Loucy (cell line): ENCODE results near the gene ARHGEF17.

Experiments used
- H2AFZ ChIP-seq: fragments of 200-600 bp; sonication (generic); 2 replicates; pipeline ENCODE4 v1.6.0; 2016; ENCODE audit warnings: antibody characterized with exemption, mild to moderate bottlenecking, low read length, moderate library complexity
- H3F3A ChIP-seq: fragments of 200-600 bp; 2 replicates; pipeline ENCODE4 v1.6.0; 2016; ENCODE audit warnings: antibody characterized with exemption, low read depth, mild to moderate bottlenecking
- H3K27me3 ChIP-seq: fragments of 200-600 bp; sonication (generic); 2 replicates; pipeline ENCODE4 v1.6.1; 2014; ENCODE audit warnings: low read length, mild to moderate bottlenecking; ENCODE audit not compliant: insufficient read depth, poor library complexity, severe bottlenecking
- H3K36me3 ChIP-seq: fragments of 200-600 bp; sonication (generic); 2 replicates; pipeline ENCODE4 v1.6.1; 2016; ENCODE audit warnings: low read length; ENCODE audit not compliant: insufficient read depth
- H3K4me1 ChIP-seq: fragments of 200-600 bp; sonication (generic); 2 replicates; pipeline ENCODE4 v1.5.1; 2014; ENCODE audit warnings: low read length, mild to moderate bottlenecking; ENCODE audit not compliant: insufficient read depth, poor library complexity, severe bottlenecking
- H3K4me2 ChIP-seq: fragments of 200-600 bp; sonication (generic); 2 replicates; pipeline ENCODE4 v1.6.0; 2014; ENCODE audit warnings: antibody characterized with exemption, low read length, low read depth, mild to moderate bottlenecking; ENCODE audit not compliant: poor library complexity, severe bottlenecking
- H3K4me3 ChIP-seq: fragments of 200-600 bp; sonication (generic); 2 replicates; pipeline ENCODE4 v1.5.1; 2014; ENCODE audit warnings: low read length, mild to moderate bottlenecking, mixed read lengths; ENCODE audit not compliant: poor library complexity, severe bottlenecking
- H3K79me2 ChIP-seq: fragments of 200-600 bp; sonication (generic); 2 replicates; pipeline ENCODE4 v1.6.1; 2014; ENCODE audit warnings: low read length; ENCODE audit not compliant: insufficient read depth
- H3K9ac ChIP-seq: fragments of 200-600 bp; sonication (generic); 2 replicates; pipeline ENCODE4 v1.6.0; 2014; ENCODE audit warnings: mild to moderate bottlenecking, low read depth, low read length, moderate library complexity; ENCODE audit not compliant: poor library complexity, severe bottlenecking
- H3K9me2 ChIP-seq: fragments of 200-600 bp; sonication (generic); replicated peaks from 2 replicates; pipeline ENCODE4 v1.6.1; 2016; ENCODE audit warnings: low read depth, low read length, mixed read lengths
- H3K9me3 ChIP-seq: fragments of 200-600 bp; sonication (generic); 2 replicates; pipeline ENCODE4 v1.6.1; 2014; ENCODE audit warnings: mild to moderate bottlenecking, antibody characterized with exemption, low read length, low read depth; ENCODE audit not compliant: insufficient read depth
- H4K20me1 ChIP-seq: fragments of 200-600 bp; sonication (generic); 2 replicates; pipeline ENCODE4 v1.6.0; 2014; ENCODE audit warnings: antibody characterized with exemption, low read length, mild to moderate bottlenecking; ENCODE audit not compliant: insufficient read depth, poor library complexity, severe bottlenecking
- CTCF ChIP-seq: fragments of 200-600 bp; sonication (generic); conservative IDR thresholded peaks from 2 replicates; pipeline ENCODE4 v1.5.1; 2014; ENCODE audit warnings: mild to moderate bottlenecking, antibody characterized with exemption, low read length
- EZH2phosphoT487 ChIP-seq: fragments of 200-600 bp; IDR thresholded peaks from 2 replicates; pipeline ENCODE4 v1.6.1; 2018; ENCODE audit warnings: antibody characterized with exemption, mild to moderate bottlenecking, moderate library complexity, borderline replicate concordance

Gene ARHGEF17

GRCh38 chr11:73380897-73381410 is 72.9 kb downstream of the ARHGEF17 start:
- Histone ChIP-seq H3F3A (no peaks in the 10 kb centered on the region), H4K20me1 (peaks cover 80% of the 10 kb centered on the region), H3K36me3 (no peaks in the 10 kb centered on the region), H3K9me2 (no peaks in the 10 kb centered on the region), H2AFZ (no peak overlapping the region), H3K27me3 (peaks cover 5% of the 10 kb centered on the region), H3K79me2 (peaks cover 96% of the 10 kb centered on the region), H3K4me2 (peak overlapping the region; percentile 87), H3K9ac (peak overlapping the region; percentile 20), H3K9me3 (no peaks in the 10 kb centered on the region), H3K4me1 (peaks cover 77% of the 10 kb centered on the region), H3K4me3 (peak overlapping the region; percentile 96)
- TF ChIP-seq EZH2phosphoT487 (no peak), CTCF (no peak)

- H3K9ac ChIP-seq: peak overlapping the region; percentile 20
- TF ChIP-seq EZH2phosphoT487: no peak
- TF ChIP-seq CTCF: no peak
- H3K9me3 ChIP-seq: no peaks in the 10 kb centered on the region
- no peaks in the 10 kb centered on the region for H3K36me3 ChIP-seq
- H3K4me3 ChIP-seq: no peak overlapping the region
- peak overlapping the region; percentile 87 for H3K4me2 ChIP-seq
- peaks cover 86% of the 10 kb centered on the region for H4K20me1 ChIP-seq
- peaks cover 100% of the 10 kb centered on the region for H3K79me2 ChIP-seq
- H2AFZ ChIP-seq: no peak overlapping the region
- no peaks in the 10 kb centered on the region for H3F3A ChIP-seq
- H3K4me1 ChIP-seq: peaks cover 84% of the 10 kb centered on the region
- H3K27me3 ChIP-seq: peaks cover 4% of the 10 kb centered on the region
- no peaks in the 10 kb centered on the region for H3K9me2 ChIP-seq
Measured at GRCh38 chr11:73381589-73381988, 73.5 kb downstream of the ARHGEF17 start.

GRCh38 chr11:73382183-73382582 is 74.1 kb downstream of the ARHGEF17 start:
- no peaks in the 10 kb centered on the region for H3F3A ChIP-seq
- H4K20me1 ChIP-seq: peaks cover 82% of the 10 kb centered on the region
- no peak overlapping the region for H2AFZ ChIP-seq
- peaks cover 90% of the 10 kb centered on the region for H3K4me1 ChIP-seq
- no peak overlapping the region for H3K9ac ChIP-seq
- H3K9me3 ChIP-seq: no peaks in the 10 kb centered on the region
- no peaks in the 10 kb centered on the region for H3K36me3 ChIP-seq
- TF ChIP-seq CTCF (no peak), EZH2phosphoT487 (no peak)
- H3K4me2 ChIP-seq: peak overlapping the region; percentile 87
- H3K79me2 ChIP-seq: peaks cover 100% of the 10 kb centered on the region
- H3K27me3 ChIP-seq: no peaks in the 10 kb centered on the region
- H3K9me2 ChIP-seq: no peaks in the 10 kb centered on the region
- no peak overlapping the region for H3K4me3 ChIP-seq
